HG03064 (cell line): ENCODE measurements around the gene STH.
"Not testable (repeated sequence)": the region's sequence is repeated elsewhere in the genome, so short reads cannot be mapped to it uniquely, and the experiment has no call there.

Experiments
- ATAC-seq: cut with Tn5 transposase; IDR thresholded peaks from one replicate; pipeline ENCODE4 v1.9.1; 2021; ENCODE audit warnings: low read depth; ENCODE audit not compliant: unreplicated experiment

Gene STH, protein sequence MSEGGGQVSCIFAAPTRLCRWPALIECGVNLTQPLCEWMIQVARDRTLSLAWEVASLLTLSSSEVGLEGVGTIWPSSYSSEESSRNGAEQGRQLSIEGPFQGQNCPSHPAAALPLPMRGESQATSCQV

DNA sequence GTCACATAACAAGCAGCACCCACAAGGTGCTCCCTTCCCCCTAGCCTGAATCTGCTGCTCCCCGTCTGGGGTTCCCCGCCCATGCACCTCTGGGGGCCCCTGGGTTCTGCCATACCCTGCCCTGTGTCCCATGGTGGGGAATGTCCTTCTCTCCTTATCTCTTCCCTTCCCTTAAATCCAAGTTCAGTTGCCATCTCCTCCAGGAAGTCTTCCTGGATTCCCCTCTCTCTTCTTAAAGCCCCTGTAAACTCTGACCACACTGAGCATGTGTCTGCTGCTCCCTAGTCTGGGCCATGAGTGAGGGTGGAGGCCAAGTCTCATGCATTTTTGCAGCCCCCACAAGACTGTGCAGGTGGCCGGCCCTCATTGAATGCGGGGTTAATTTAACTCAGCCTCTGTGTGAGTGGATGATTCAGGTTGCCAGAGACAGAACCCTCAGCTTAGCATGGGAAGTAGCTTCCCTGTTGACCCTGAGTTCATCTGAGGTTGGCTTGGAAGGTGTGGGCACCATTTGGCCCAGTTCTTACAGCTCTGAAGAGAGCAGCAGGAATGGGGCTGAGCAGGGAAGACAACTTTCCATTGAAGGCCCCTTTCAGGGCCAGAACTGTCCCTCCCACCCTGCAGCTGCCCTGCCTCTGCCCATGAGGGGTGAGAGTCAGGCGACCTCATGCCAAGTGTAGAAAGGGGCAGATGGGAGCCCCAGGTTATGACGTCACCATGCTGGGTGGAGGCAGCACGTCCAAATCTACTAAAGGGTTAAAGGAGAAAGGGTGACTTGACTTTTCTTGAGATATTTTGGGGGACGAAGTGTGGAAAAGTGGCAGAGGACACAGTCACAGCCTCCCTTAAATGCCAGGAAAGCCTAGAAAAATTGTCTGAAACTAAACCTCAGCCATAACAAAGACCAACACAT lies at the start of gene STH:
TSS of gene STH (plus strand) at position 264 of the 913 bp plus-strand sequence. CDS start at position 294, 30 bp downstream.
- no peak for ATAC-seq

DNA sequence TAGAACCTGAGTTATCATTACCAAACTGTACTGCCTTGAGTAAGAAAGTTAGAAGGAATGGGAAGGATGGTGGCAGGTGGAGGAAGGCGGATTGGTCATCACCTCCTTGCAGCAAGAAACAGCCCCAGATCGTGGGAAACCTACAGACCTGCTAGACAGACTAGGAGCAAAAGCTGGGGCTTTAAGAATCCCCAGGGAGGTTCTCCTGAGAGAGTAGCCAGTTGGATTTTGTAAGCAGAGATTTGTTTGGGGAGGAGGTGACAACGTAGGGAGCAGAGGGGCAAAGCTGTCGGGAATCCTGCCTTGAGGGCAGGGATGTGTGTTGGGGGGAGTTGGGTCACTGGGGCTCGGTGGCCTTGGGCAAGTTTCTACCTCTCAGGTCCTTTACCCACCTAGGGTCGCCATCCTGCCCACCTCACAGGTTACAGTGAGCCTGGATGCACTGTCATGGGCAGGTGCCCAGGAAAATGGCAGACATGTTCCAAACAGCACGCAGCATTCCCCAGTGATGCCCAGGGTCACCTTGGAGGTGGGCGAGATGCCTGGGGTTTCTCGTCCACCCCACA lies 49.2 kb upstream of the STH start:
- no peak for ATAC-seq

DNA sequence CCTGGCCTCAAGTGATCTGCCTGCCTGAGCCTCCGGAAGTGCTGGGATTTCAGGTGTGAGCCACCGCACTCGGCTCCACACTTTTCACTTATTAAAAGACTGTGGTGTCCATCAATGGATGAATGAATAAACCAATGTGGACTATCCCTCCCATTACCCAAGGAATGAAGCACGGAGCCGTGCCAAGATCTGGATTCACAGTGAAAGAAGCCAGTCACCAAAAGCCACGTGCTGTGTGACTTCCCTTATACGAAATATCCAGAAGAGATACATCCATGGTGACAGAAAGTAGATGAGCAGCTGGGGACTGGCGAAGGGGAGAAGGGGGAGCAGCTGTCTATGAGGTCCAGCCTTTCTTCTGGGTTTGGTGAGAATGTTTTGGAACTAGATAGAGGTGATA lies 48.2 kb upstream of the STH start:
- no peak for ATAC-seq

DNA sequence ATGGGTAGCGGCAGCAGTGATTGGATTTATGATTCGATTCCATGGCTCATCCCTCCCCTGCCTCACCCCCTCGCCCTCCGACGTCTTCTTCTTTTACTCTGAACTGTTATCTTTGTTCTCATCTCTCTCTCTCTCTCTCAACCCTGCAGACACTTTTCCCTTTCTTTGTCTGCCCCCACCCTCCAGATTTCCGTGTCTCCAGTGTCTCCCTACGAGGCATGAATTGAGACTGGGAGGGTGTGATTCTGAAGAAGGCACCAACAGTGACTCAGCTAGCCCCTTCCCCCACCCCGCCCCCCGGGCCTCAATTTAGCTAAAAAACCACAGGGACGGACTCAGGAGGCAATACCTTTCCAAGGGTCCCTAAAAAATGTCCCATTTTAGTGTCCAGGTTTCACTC lies 47.6 kb upstream of the STH start:
- no peak for ATAC-seq

DNA sequence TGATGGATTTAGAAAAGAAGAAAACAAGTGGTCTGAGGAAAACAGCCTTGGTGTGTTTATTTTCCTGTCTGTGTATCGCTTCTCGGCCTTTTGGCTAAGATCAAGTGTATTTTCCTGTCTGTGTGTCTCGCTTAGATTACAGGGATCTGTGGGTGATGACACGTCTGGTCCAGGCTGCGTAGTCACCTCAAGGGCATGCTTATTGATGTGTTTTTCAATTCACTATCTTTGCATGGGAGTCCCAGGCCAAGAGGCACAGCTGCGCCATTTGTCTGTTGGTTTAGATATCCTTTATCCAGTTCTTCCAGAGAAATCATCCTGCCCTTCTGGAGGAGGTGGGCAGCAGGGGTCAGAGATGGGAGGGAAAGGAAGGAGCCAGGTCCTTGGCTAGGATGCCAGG lies 47.1 kb upstream of the STH start:
- ATAC-seq, result no peak

DNA sequence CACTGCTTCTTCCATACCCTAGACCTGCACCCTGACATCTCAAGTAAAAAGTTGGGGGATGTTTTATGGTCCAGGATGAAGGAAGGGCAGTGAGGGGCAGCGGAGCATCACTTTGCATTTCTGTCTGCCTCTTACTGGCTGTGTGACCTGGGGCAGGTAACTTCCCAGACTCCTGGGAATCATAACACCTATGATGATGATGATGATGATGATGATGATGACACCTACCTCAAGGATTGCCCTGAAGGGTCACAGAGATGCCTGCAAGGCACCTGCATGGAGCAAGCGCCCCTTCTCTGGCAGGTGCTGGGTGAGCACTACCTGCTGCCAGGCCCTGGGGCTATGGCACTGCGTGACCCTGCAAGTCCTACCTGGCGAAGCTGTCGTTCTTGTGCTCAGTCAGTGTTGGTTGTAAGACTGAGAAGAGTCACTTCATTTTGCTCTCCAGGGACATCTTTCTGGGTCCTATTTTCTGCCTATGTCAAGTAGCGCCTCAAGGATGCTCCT lies 46.2 kb upstream of the STH start:
- no peak for ATAC-seq

DNA sequence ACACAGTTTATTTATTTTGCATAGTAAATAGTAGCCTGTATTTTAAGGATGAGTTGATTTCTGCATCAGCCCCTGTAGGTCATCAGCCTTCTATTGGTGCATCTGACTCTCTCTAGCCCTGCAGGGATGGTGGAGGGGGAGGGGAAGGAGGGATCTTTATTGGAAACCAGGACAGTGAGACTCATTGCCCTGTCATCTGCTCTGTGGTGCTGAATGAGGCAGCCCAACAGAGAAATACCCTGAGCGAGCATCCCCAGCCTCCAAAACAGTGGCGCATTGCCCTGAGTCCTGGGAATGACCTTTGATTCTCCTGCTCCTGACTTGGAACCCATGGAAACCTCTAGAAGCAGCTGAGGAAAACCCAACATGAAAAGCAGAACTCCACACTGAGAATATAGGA lies 45.5 kb upstream of the STH start:
- no peak for ATAC-seq

DNA sequence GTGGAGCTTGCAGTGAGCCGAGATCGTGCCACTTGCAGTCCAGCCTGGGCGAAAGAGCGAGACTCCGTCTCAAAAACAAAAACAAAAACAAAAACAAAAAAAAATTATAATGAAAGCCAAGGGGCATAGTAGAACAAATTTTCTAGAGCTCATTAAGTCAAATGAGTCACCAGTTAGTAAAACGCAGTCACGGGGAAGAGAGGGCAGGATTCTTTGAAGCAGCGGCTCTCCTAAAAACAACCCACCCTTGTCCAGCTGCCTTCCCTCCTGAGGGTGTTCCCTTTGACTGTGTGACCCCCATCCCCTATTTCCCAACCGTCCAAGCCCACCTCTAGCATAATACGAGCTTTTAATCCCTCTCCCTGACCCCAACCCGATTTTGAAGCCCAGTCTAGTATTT lies 44.1 kb upstream of the STH start:
- no peak for ATAC-seq

DNA sequence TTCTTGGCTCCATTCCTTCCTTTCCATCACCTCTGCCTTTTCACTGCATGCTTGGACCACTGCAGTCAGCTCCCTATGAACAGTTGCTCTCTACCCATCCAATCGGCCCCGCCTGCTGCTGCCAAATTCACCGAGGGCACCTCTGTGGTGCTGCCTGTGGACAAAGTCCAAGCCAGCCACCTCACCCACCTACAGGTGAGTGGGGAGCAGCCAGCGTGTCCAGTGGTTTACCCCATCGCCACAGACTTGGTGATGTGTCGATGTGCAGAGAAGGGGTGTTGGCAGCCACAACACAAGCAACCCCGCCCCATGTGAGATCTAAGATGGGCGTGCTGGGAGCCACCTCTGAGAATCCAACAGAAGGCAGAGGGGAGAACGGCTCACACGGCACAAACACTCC lies 43.7 kb upstream of the STH start:
- no peak for ATAC-seq

DNA sequence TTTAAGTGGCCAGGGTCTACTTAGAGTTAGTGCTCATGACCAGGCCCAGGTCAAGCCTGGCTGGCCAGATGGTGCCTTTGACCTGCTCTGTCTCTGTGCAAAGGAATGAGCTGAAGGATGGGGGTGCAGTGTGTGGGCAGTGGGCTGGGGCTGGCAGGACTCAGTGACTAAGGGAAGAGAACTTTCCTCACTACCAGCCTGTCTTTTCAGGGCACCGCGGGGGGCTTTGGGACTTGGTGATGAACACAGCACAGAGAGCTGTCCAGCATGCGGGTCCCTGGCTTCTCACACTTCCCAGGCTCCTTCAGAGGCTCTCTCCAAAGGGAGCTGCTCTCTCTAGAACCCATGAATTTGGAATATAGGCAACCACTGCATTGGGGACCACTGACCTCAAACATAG lies 43.0 kb upstream of the STH start:
- ATAC-seq, result no peak

DNA sequence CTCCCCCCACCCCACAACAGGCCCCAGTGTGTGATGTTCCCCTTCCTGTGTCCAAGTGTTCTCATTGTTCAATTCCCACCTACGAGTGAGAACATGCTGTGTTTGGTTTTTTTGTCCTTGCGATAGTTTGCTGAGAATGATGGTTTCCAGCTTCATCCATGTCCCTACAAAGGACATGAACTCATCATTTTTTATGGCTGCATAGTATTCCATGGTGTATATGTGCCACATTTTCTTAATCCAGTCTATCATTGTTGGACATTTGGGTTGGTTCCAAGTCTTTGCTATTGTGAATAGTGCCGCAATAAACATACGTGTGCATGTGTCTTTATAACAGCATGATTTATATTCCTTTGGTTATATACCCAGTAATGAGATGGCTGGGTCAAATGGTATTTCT lies 42.3 kb upstream of the STH start:
- not testable (repeated sequence) for ATAC-seq

DNA sequence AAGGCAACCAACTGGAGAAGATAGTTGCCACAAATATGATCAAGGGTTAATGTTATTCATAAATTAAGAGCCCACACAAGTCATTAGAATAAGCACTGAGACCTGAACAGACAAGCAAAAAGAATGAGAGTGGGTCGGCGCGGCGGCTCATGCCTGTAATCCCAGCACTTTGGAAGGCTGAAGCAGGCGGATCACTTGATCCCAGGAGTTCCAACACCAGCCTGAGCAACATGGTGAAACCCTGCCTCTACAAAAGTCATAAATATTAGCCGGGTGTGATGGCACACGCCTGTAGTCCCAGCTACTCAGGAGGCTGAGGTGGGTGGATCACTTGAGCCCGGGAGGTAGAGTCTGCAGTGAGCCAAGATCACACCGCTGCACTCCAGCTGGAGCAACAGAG lies 40.7 kb upstream of the STH start:
- no peak for ATAC-seq

DNA sequence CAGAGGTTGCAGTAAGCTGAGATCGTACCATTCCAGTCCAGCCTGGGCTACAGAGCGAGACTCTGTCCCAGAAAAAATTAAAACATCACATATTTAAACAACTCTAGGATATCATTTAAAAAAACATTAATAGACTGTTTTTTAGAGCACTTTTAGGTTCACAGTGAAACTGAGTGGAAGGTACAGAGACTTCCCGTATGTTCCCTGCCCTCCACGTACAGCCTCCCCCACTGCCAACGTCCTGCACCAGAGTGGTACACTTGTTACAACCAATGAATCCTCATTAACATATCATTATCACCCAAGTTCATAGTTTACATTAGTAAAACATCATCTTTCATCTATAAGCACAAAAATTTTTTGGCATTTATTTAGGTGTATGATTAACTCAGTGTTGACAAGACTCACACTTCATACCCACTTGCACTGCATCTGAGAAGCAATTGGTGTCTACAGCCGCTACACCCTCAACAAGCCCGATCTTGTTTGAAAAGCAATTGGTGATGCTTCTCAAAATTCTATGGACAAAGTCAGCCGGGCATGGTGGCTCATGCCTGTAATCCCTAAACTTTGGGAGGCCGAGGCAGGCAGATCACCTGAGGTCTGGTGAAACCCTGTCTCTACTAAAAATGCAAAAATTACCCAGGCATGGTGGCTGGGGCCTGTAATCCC lies 39.9 kb upstream of the STH start:
- no peak for ATAC-seq

DNA sequence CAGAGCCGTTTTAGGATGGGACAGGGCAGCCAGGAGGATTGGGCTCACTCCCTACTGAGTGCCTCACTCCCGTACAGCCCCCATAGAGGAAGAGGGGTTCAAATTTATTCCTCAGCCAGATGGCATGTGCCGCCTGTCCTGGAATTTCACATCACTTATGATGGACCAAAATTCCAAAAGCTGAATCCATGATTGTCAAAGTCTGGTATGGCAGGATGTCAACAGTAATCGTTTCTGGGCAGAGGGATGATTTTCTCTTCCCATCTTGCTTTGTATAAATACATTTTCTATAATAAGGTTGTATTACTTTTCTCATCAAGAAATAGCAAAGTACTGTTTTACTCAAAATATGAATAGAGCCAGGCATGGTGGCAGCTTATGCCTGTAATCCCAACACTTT lies 38.7 kb upstream of the STH start:
- ATAC-seq, result no peak

DNA sequence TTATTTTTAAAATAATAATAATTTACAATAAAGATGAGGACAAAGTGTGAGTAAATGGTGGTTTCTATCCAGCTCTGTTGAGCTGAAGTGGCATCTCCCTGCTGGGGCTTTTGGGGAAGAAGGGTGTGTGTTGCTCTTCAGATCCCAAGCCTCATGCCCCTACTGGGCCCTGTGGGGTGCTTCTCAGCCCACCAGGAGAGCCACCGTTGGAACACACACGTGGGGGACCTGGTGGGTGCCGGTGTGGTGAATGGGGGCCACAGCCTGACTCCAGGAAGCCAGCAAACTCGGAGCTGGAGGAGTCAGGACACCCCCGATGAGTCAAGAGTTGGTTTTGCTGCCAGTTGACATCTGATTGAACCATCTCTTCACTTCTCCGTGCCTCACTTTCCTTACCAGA lies 37.8 kb upstream of the STH start:
- no peak for ATAC-seq

DNA sequence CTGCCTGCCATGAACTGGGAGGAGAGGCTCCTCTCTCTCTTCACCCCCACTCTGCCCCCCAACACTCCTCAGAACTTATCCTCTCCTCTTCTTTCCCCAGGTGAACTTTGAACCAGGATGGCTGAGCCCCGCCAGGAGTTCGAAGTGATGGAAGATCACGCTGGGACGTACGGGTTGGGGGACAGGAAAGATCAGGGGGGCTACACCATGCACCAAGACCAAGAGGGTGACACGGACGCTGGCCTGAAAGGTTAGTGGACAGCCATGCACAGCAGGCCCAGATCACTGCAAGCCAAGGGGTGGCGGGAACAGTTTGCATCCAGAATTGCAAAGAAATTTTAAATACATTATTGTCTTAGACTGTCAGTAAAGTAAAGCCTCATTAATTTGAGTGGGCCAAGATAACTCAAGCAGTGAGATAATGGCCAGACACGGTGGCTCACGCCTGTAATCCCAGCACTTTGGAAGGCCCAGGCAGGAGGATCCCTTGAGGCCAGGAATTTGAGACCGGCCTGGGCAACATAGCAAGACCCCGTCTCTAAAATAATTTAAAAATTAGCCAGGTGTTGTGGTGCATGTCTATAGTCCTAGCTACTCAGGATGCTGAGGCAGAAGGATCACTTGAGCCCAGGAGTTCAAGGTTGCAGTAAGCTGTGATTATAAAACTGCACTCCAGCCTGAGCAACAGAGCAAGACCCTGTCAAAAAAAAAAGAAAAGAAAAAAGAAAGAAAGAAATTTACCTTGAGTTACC lies 36.7 kb upstream of the STH start:
- ATAC-seq, result no peak

DNA sequence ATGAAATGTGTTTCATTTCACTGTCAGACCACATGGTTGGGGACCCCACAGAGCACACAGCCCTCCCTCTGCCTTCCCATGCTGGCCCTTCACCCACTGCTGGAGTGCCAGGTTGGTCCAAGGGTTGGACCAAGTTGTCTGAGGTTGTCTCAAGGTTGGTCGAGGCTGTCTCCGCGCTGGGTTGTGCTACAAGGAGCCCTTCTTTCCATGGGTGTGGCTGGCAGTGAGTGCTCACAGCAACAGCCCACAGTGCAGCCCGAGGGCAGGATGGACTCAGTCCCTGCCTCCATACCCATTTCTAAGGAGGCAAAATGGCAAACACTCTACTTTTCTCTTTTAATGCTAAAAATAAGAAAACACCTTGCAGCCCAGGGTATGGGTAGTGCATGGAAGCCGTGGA lies 35.8 kb upstream of the STH start:
- no peak for ATAC-seq

DNA sequence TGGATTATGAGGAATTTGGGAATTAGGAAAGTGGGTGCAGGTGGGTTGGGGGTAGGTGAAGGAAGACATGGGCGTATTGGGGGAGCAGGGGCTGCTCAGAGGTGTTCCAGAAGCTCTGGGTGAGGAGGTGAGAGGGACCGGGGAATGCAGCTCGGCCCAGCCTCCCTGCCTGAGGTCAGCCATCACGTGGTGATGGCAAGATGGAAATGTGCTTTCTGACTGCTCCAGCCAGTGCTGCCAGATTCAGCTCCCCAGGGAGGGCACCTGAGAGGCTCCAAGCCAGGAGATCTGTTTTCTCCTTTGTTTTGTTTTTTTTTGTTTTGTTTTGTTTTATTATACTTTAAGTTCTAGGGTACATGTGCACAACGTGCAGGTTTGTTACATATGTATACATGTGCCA lies 35.2 kb upstream of the STH start:
- ATAC-seq, result no peak

DNA sequence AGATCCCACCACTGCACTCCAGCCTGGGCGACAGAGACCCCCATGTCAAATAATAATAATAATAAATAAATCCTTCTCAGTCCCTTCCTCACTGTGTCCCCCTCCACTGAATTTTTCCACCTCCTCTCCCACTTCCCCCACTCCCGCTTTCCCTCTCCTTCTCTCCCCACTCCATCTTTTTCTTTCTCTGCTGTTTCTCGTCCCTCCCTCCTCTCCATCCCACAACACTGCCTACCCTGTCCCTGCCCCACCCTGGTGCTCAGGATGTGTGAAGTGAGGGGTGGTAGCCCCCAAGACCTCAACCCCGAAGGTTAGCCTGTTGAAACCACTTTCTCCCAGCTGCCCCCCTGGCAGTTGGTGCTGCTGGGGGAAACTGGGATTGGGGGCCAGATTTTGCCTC lies 34.4 kb upstream of the STH start:
- no peak for ATAC-seq

DNA sequence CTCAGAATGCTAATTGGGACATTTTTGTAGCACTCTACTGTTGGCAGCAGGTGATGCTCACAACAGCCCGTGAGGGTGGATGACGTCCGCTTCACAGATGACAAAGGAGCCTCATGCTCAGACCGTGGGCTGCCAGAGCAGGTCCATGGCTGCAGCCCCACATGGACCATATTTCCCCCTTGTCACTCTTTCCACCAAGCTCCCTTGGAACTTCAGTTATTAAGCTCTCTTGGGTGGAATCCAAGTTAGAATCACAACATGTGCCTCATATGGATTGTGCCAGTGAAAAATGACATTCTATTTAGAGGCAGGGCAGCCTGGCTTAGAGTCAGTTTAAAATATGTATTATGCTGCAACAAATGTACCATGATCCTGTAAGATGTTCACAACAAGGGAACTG lies 33.2 kb upstream of the STH start:
- no peak for ATAC-seq
